GM18951 (cell line): ENCODE results near the gene THOP1.
A peak's percentile ranks its signal among the peaks of the same experiment; 100 is the strongest.
"Not testable (repeated sequence)": the region's sequence is repeated elsewhere in the genome, so short reads cannot be mapped to it uniquely, and the experiment has no call there.

Source experiments
- POLR2A ChIP-seq: IDR thresholded peaks from 4 replicates; pipeline ENCODE4 v1.6.1; 2011; ENCODE audit warnings: mild to moderate bottlenecking; ENCODE audit not compliant: insufficient read length, insufficient read depth; ENCODE audit errors: extremely low read depth
- in situ Hi-C: fragments of 300-500 bp; cut with MboI; formaldehyde crosslinking; loops from one replicate; pipeline ENCODE4 v1.12.0; 2022; ENCODE audit warnings: low sequenced_read_pairs, mixed read lengths, inconsistent platforms; ENCODE audit not compliant: unreplicated experiment

THOP1 gene

DNA sequence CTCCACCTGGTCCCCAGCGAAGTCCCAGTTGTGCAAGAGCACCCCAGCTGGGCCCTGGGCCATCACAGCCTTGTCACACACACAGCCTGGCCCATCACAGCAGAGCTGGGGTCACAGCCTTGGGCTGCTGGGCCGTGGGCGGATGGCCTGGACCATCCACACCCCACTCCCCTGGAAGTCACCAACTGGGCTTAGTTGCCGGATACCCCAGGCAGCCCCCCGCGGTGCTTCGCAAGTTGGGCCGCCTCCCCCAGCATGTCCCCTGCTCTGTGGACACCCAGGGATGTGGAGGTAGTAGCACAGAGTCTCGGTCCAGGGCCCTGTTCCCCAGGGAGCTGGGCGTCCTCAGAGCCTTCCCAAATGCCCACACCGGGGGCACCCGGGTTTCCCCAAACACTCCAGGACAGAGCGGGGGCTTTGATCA is 29.9 kb downstream of the THOP1 start:
- in situ Hi-C loops: no loop called here
- TF ChIP-seq POLR2A: no peak

DNA sequence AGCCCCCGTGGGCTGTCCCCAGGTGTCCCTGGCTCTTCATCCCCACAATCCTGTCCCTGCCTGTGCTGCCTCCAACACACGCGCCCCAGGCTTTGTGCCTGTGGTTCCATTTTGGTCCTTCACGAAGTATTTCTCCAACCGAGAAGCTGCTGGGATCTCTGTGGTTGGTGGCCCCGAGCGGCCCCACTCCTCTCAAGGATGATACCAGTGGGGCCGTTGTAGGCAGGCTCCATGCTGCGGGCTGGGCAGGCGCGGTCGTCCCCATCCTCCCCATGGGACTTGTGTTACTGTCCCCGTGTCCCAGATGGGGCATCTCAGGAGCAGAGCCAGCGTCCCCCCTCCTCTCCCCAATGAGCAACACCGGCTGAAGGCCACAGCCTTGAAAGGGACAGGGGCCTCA is 30.6 kb downstream of the THOP1 start:
- no peak for TF ChIP-seq POLR2A

GRCh38 chr19:2816641-2817040 is 31.3 kb downstream of the THOP1 start:
- in situ Hi-C loops: no loop called here

More for the DNA sequence above, 30.6 kb downstream of the THOP1 start:
- in situ Hi-C loops: no loop called here

GRCh38 chr19:2817237-2817829 is 32.0 kb downstream of the THOP1 start:
- in situ Hi-C loops: not testable (repeated sequence)

More at GRCh38 chr19:2816641-2817040, 31.3 kb downstream of the THOP1 start:
- no peak for TF ChIP-seq POLR2A

GRCh38 chr19:2819540-2820111 is 34.3 kb downstream of the THOP1 start, which contains the start of gene ZNF554:
Gene ZNF554, plus strand, starts transcription at chr19:2819868. Its CDS starts 204 bp downstream, at chr19:2820072.
- peak; percentile 60 for TF ChIP-seq POLR2A
- in situ Hi-C loops: no loop called here

DNA sequence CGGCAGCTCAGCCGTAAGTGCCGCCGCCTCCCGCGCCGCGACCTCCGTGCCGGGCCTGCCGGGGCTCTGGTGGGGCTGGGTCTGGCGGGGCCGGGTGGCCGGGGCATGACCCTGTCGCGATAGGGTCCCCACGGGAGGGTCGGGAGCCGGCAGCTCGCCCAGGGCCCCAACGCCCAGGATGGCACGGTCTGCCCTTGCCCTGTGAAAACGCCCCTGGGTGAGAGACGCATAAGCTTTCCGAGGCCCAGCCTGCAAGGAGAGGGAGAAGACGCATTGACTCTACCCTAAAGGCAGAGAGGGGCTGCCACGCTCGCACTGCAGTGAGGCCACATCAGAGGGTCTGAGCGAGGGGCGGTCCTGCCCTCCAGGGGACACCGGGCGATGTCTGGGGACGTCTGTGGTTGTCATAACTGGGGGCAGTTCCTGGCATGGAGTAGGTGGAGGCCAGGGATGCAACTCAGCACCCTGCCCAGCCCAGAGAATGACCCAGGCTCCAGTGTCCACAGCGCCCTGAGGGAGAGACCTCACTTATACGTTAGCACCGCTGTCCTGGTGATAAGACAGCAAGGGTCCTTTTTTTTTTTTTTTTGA is 34.9 kb downstream of the THOP1 start:
- in situ Hi-C loops: no loop called here

DNA sequence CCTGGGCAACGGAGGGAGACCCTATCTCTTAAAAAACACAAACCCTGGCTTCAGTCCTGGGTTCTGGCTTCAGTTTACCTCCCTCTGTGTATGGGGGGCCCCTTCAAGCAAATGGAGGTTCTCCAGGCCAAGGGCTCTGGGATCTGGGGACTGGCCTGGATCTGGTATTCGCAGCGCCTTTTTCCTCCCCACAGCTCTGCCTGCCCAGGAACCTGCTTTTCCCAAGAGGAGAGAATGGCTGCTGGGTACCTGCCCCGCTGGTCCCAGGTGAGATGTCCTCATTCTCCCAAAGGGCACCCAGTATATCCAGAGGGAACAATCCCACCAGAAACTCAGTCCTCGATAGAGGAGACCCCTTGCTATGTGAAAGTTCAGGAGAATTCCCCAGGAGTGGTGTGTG is 37.5 kb downstream of the THOP1 start:
- in situ Hi-C loops: no loop called here
- no peak for TF ChIP-seq POLR2A

More for the DNA sequence above, 34.9 kb downstream of the THOP1 start:
- no peak for TF ChIP-seq POLR2A

GRCh38 chr19:2823646-2824045 is 38.3 kb downstream of the THOP1 start:
- TF ChIP-seq POLR2A: no peak
- in situ Hi-C loops: no loop called here

DNA sequence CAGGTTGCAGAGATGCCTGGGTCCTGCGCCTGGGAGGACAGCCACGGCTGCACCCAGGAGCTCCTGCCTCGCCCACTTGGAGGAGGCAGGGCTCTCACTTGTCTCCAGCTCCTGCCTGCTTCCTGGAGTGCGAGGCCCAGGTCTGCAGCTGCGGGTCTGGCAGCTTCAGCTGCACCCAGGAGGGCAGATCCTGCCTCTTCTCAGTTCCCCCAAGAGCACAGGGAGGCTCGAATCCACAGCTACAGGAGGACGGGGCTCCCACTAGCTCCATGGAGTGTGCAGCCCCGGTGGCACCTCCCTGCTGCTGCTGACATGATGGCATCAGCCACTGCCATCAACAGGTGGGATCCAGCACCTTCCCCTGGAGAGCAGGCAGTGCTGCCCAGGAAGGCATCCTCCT is 38.8 kb downstream of the THOP1 start:
- TF ChIP-seq POLR2A: no peak
- in situ Hi-C loops: no loop called here

GRCh38 chr19:2827022-2827421 is 41.7 kb downstream of the THOP1 start:
- TF ChIP-seq POLR2A: no peak
- in situ Hi-C loops: no loop called here

- no peak for TF ChIP-seq POLR2A
- in situ Hi-C loops: no loop called here
These were observed 42.7 kb downstream of the THOP1 start for GRCh38 chr19:2827840-2828489.

GRCh38 chr19:2834294-2834871 is 49.1 kb downstream of the THOP1 start:
- TF ChIP-seq POLR2A: no peak
- in situ Hi-C loops: loop anchor here (10.0 kb wide), 1 partner anchor 80 kb away; no protein-coding TSS in a partner anchor

DNA sequence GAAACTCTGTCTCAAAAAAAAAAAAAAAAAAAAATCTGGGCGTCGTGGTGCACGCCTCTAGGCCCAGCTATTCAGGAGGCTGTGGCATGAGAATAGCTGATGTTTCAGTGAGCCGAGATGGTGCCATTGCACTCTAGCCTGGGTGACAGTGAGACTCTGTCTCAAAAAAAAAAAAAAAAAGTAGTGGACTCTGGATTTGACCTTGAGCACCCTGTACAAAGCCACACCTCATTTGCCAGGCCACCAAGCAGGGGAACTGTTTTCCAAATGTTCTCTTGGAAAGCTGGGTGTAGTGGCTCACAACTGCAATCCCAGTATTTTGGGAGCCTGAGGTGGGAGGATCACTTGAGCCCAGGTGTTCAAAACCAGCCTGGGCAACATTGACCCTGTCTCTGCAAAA is 52.1 kb downstream of the THOP1 start:
- in situ Hi-C loops: loop anchor here (10.0 kb wide), 1 partner anchor 77 kb away; no protein-coding TSS in a partner anchor
- no peak for TF ChIP-seq POLR2A
